Erythroblast (primary cell): ENCODE measurements around the gene PEX26.

ENCODE experiments used
- GATA1 ChIP-seq: IDR thresholded peaks from 2 replicates; pipeline ENCODE4 v1.6.1; 2011; ENCODE audit warnings: low read depth, mild to moderate bottlenecking, control low read depth, low read length, moderate library complexity
- POLR2A ChIP-seq: IDR thresholded peaks from 2 replicates; pipeline ENCODE4 v1.6.1; 2011; ENCODE audit warnings: mild to moderate bottlenecking, low read length

DNA sequence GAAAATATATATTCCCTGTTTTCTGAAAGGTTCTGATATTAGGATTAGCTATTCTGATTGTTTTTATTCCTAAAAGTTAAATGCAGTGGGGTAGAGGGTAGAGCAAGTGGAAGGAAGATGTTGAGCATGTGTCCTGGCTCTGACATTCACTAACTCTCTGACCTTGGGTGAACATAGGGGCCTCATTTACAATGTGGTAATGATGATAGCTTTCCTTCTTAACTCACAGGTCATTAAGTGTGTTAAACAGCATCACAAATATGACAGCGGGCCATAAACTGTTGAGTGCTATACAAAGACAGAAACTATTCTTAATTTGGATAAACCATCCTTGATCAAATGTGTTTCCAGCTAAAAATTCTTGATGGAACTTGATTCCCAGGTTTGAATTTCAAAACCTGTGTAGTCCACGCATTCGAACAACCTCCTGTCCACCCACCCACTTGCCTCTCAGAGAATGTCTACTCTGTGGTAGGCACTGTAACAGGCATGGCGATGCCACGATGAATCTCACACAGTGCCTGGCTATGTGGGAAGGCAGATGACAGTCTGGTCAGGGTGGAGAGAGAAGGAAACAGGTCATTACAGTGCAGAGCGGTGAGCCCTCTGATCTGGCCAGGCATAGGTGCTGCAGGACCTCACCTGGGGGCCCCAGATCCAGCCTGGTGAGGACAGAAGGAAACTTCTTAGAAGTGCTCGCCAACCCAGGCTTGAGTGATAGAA, 19.3 kb upstream of the PEX26 start:
- TF ChIP-seq POLR2A: no peak
- no peak for TF ChIP-seq GATA1
